ENCODE measurements around the gene PTPRN.

GRCh38 chr2:219246559-219246958, 62.6 kb downstream of the PTPRN start:
- TF ChIP-seq CTCF (IDR thresholded peaks at IDR 0.05; ENCODE audit: extremely low read depth in 1 of 2, insufficient read depth in 1 of 2, low read depth in 1 of 2, low read length in 2 of 2) (no peak), POLR2AphosphoS5 (IDR thresholded peaks at IDR 0.05; ENCODE audit: insufficient read depth, low read depth, low read length) (no peak), POLR2A (IDR thresholded peaks at IDR 0.05; ENCODE audit: low read depth, low read length) (no peak)

Data from endothelial cell of umbilical vein (primary cell).